VCaP (cell line): Measurements from ENCODE around the gene TMEM132E.
A peak's percentile ranks its signal among the peaks of the same experiment; 100 is the strongest.

Source experiments
- H3K27ac ChIP-seq: fragments of 450-650 bp; 2 replicates; pipeline ENCODE4 v1.5.1; 2017
- TF ChIP-seq, protein P1 (sequence below): fragments of 450-650 bp; conservative IDR thresholded peaks from 2 replicates; pipeline ENCODE4 v1.5.1; 2017; ENCODE audit warnings: mild to moderate bottlenecking, moderate library complexity

The TMEM132E gene

DNA sequence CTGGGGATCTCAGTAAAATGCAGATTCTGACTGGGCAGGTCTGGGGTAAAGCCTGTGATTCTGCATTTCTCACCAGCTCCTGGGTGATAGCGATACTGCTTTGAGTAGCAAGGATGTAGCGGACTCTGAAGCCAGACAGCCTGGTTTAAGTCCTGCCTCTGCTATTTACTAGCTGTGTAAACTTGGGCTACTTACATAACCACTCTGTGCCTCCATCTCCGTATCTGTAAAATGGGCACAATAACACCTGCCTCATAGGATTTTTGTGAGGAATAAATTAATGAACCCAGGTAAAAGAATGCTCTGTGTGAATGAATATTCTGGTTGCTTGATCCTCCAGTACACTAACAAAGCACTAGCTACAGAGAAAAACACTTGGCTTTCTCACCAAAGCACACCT lies 54.4 kb downstream of the TMEM132E start:
- TF ChIP-seq, protein P1, sequence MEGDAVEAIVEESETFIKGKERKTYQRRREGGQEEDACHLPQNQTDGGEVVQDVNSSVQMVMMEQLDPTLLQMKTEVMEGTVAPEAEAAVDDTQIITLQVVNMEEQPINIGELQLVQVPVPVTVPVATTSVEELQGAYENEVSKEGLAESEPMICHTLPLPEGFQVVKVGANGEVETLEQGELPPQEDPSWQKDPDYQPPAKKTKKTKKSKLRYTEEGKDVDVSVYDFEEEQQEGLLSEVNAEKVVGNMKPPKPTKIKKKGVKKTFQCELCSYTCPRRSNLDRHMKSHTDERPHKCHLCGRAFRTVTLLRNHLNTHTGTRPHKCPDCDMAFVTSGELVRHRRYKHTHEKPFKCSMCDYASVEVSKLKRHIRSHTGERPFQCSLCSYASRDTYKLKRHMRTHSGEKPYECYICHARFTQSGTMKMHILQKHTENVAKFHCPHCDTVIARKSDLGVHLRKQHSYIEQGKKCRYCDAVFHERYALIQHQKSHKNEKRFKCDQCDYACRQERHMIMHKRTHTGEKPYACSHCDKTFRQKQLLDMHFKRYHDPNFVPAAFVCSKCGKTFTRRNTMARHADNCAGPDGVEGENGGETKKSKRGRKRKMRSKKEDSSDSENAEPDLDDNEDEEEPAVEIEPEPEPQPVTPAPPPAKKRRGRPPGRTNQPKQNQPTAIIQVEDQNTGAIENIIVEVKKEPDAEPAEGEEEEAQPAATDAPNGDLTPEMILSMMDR = no peak
- no peak overlapping the region for H3K27ac ChIP-seq

DNA sequence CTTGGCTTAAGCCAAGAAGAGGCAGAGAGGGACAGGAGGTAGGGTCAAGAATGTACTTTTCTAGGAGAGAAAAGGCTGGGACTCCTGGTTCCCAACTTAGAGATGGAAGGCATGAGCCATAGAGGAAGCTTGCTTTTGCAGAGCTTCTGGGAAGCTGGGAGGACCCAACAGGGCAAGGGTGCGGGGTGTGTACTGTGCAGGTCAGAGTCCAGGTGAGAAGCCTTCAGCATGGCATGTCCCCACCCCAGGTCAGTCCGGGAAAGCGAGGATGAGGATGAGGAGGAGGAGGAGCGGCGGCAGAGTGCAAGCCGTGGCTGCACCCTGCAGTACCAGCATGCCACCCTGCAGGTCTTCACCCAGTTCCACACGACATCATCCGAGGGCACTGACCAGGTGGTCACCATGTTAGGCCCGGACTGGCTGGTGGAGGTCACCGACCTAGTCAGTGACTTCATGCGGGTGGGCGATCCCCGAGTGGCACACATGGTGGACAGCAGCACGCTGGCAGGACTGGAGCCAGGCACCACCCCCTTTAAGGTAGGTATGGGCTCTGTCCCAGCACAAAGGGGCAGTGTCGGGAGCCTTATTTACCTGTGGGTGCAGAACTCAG lies 55.3 kb downstream of the TMEM132E start:
- H3K27ac ChIP-seq = no peak overlapping the region
- TF ChIP-seq, protein P1 = no peak

DNA sequence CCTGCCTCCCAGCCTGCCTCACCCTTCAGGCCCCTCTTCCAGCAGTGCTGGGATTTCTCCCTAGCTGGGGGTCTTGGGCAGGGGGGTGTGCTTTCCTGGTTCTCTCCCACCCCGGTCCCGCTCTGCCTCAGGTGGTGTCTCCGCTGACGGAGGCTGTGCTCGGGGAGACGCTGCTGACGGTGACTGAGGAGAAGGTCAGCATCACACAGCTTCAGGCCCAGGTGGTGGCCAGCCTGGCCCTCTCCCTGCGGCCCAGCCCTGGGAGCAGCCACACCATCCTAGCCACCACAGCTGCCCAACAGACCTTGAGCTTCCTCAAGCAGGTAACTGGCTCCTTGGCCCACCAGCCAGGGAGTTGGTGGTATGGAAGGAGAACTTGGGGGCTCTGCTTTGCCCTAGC lies 56.5 kb downstream of the TMEM132E start:
- no peak overlapping the region for H3K27ac ChIP-seq
- TF ChIP-seq, protein P1 = no peak

DNA sequence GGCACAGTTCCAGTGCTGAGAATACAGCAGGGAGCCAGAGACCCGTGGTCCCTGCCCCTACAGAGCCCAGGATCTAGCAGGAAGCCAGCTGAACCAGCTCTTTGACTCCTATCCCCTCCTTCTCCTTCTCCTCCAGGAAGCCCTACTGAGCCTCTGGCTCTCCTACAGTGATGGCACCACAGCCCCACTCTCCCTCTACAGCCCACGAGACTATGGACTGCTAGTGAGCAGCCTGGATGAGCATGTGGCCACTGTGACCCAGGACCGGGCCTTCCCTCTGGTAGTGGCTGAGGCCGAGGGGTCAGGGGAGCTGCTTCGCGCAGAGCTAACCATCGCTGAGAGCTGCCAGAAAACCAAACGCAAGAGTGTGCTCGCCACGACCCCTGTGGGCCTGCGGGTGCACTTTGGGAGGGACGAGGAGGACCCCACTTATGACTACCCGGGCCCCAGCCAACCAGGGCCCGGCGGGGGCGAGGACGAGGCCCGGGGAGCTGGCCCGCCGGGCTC lies 57.7 kb downstream of the TMEM132E start:
- TF ChIP-seq, protein P1 = no peak
- H3K27ac ChIP-seq = no peak overlapping the region

DNA sequence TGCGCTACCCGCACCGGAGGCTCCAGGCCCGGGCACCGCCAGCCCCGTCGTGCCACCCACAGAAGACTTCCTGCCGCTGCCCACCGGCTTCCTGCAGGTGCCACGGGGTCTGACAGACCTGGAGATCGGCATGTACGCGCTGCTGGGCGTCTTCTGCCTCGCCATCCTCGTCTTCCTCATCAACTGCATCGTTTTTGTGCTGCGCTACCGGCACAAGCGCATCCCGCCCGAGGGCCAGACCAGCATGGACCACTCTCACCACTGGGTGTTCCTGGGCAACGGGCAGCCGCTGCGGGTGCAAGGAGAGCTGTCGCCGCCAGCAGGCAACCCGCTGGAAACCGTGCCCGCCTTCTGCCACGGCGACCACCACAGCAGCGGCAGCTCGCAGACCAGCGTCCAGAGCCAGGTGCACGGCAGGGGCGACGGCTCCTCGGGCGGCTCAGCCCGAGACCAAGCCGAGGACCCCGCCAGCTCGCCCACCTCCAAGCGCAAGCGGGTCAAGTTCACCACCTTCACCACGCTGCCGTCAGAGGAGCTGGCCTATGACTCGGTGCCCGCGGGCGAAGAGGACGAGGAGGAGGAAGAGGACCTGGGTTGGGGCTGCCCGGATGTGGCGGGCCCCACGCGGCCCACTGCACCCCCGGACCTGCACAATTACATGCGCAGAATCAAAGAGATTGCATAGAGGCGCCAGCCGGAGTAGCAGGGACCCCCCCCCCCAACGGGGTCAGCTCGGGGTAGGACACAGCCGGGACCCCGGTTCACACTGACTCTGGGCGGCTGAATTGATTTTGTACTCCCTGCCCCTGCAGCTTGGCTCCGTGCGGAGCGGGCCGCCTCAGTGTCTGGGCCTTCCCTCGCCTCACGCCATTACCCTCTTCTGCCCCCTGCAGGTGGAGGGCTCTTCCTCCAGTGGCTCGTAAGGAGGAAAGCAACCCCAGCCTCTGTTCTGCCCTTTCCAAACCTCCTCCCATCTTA lies 58.5 kb downstream of the TMEM132E start:
- H3K27ac ChIP-seq = peak overlapping the region; percentile 43; the same call in 1 of the 2 replicates
- TF ChIP-seq, protein P1 = peak; percentile 99

DNA sequence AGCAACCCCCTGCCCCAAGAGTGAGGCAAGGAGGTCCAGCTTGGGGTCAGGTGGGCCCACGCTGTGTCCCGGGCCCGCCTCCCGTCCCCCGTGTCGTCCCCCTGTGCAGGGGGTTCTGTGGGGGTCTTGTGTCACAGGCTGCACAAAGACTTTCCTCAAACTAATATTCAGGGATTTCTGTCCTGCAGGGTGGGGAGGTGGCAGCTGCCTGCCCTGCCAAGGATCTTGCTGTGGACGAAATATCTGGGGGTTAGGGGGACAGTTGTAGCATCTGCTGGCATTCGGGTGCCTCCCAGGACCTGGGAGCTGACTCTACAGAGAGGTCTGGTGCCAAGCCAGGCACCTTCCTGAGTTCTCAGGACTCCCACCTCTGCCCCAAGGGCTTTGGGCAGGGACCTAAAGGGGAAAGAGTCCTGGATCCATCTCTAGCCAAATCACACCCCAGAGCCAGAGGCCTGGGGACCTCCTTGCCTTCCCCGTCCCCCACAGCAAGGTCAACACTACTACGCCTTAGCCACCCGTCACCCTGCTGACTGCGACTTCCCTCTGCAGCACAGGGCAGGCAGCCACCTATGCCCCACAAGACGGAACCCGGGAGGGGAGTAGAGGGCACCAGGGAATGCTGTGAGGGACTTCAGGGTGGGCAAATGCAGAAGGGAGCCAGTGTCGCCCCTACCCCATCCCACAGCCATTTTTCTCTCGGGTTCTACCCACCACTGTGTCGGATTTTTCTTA lies 59.3 kb downstream of the TMEM132E start:
- TF ChIP-seq, protein P1 = no peak; the same call in none of the 2 replicates
- H3K27ac ChIP-seq = peak overlapping the region; percentile 43; the same call in 1 of the 2 replicates
